HepG2 (cell line): ENCODE results near the gene PHIP. TPM values are rescaled to one million over a fixed set of nuclear protein-coding genes. Genes with fewer than 3 reads are reported as not detected.
A peak's percentile ranks its signal among the peaks of the same experiment; 100 is the strongest.

Source experiments
- BRD4 ChIP-seq: sonication (generic); formaldehyde crosslinking; IDR thresholded peaks from 2 replicates; pipeline ENCODE4 v1.4.0; 2020; ENCODE audit warnings: missing genetic modification reagents
- ETV6 ChIP-seq: sonication (generic); formaldehyde crosslinking; conservative IDR thresholded peaks from 2 replicates; pipeline ENCODE4 v1.4.0; 2020; ENCODE audit warnings: missing genetic modification reagents
- JUNB ChIP-seq: sonication (generic); formaldehyde crosslinking; IDR thresholded peaks from 2 replicates; pipeline ENCODE4 v1.8.0; 2022; ENCODE audit warnings: missing genetic modification reagents, mild to moderate bottlenecking, borderline replicate concordance
- ZFP36L1 ChIP-seq: sonication (generic); formaldehyde crosslinking; IDR thresholded peaks from 2 replicates; pipeline ENCODE4 v1.8.0; 2022; ENCODE audit warnings: mild to moderate bottlenecking, missing genetic modification reagents, moderate library complexity
- ZIK1 ChIP-seq: sonication (generic); formaldehyde crosslinking; IDR thresholded peaks from 2 replicates; pipeline ENCODE4 v1.5.0; 2020; ENCODE audit warnings: mild to moderate bottlenecking, low read depth, missing genetic modification reagents, borderline replicate concordance
- ZNF274 ChIP-seq: sonication (generic); formaldehyde crosslinking; IDR thresholded peaks from 2 replicates; pipeline ENCODE4 v1.5.1; 2020; ENCODE audit warnings: mild to moderate bottlenecking, missing genetic modification reagents
- ZNF329 ChIP-seq: sonication (generic); formaldehyde crosslinking; IDR thresholded peaks from 2 replicates; pipeline ENCODE4 v1.9.0; 2021; ENCODE audit warnings: low read depth, mild to moderate bottlenecking, missing genetic modification reagents
- ZNF34 ChIP-seq: sonication (generic); formaldehyde crosslinking; IDR thresholded peaks from 2 replicates; pipeline ENCODE4 v1.4.0; 2020; ENCODE audit warnings: mild to moderate bottlenecking, missing genetic modification reagents, borderline replicate concordance
- ZNF678 ChIP-seq: sonication (generic); formaldehyde crosslinking; IDR thresholded peaks from 2 replicates; pipeline ENCODE4 v1.4.0; 2020; ENCODE audit warnings: mild to moderate bottlenecking, missing genetic modification reagents
- ZNF713 ChIP-seq: sonication (generic); formaldehyde crosslinking; IDR thresholded peaks from 2 replicates; pipeline ENCODE4 v1.4.0; 2020; ENCODE audit warnings: mild to moderate bottlenecking, missing genetic modification reagents
- polyA plus RNA-seq, 8 experiments: library from polyadenylated mRNA; depleted of rRNA in 3 of 8; stranded (reverse) in 7 of 8; unstranded in 1 of 8; fragments of >200 nt; fragmentation: Illumina TruSeq in 4 of 8; extraction: Trizol in 4 of 8; gene quantifications; 2 replicates each; pipeline versions ENCODE4 v1.2.1 to v1.2.3, GENCODE V29; 2011 to 2016; ENCODE audit warnings: low read depth in 4 of 8, missing spikeins in 1 of 8, mixed read lengths in 1 of 8; ENCODE audit not compliant: insufficient read depth in 1 of 8
- total RNA-seq, 5 experiments: library from RNA; depleted of rRNA; stranded (reverse); fragments of >200 nt; fragmentation: Illumina TruSeq; extraction: Trizol; gene quantifications; 2 replicates each; pipeline ENCODE4 v1.2.3, GENCODE V29; 2016; ENCODE audit warnings: low read depth in 1 of 5
- TF ChIP-seq, protein P1 (sequence below), 2 experiments: sonication (generic) in 1 of 2; formaldehyde crosslinking in 1 of 2; IDR thresholded peaks; 2 replicates each; pipeline versions ENCODE4 v1.4.0 to v1.6.1; 2016 to 2020; ENCODE audit warnings: borderline replicate concordance in 1 of 2, low read depth in 1 of 2, mild to moderate bottlenecking in 1 of 2, missing genetic modification reagents in 1 of 2
- TF ChIP-seq, protein P2 (sequence below): sonication (generic); formaldehyde crosslinking; IDR thresholded peaks from 2 replicates; pipeline ENCODE4 v1.5.0; 2020; ENCODE audit warnings: mild to moderate bottlenecking, missing genetic modification reagents, moderate library complexity
- TF ChIP-seq, protein P3 (sequence below): sonication (generic); formaldehyde crosslinking; IDR thresholded peaks from 2 replicates; pipeline ENCODE4 v1.5.0; 2020; ENCODE audit warnings: mild to moderate bottlenecking, missing genetic modification reagents
- TF ChIP-seq, protein P4 (sequence below): sonication (generic); formaldehyde crosslinking; IDR thresholded peaks from 2 replicates; pipeline ENCODE4 v1.5.1; 2020; ENCODE audit warnings: mild to moderate bottlenecking, missing genetic modification reagents
- TF ChIP-seq, protein P5 (sequence below): sonication (generic); formaldehyde crosslinking; IDR thresholded peaks from 2 replicates; pipeline ENCODE4 v1.5.0; 2020; ENCODE audit warnings: missing genetic modification reagents, mild to moderate bottlenecking, borderline replicate concordance

PHIP gene
- total and polyA plus RNA-seq, 2 of the 13 experiments (the other 11 are each of a cell fraction or from before 2014, with no cell fraction given): 6.5 to 23.5 TPM

GRCh38 chr6:79076782-79077641 is 1.0 kb downstream of the PHIP start (continued):
- TF ChIP-seq, protein P1, sequence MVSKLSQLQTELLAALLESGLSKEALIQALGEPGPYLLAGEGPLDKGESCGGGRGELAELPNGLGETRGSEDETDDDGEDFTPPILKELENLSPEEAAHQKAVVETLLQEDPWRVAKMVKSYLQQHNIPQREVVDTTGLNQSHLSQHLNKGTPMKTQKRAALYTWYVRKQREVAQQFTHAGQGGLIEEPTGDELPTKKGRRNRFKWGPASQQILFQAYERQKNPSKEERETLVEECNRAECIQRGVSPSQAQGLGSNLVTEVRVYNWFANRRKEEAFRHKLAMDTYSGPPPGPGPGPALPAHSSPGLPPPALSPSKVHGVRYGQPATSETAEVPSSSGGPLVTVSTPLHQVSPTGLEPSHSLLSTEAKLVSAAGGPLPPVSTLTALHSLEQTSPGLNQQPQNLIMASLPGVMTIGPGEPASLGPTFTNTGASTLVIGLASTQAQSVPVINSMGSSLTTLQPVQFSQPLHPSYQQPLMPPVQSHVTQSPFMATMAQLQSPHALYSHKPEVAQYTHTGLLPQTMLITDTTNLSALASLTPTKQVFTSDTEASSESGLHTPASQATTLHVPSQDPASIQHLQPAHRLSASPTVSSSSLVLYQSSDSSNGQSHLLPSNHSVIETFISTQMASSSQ (IDR thresholded peaks at IDR 0.05; ENCODE audit: low read depth): no peak
- TF ChIP-seq, protein P1 (CRISPR knock-in tag; IDR thresholded peaks at IDR 0.05; ENCODE audit: borderline replicate concordance): no peak
- TF ChIP-seq, protein P2, sequence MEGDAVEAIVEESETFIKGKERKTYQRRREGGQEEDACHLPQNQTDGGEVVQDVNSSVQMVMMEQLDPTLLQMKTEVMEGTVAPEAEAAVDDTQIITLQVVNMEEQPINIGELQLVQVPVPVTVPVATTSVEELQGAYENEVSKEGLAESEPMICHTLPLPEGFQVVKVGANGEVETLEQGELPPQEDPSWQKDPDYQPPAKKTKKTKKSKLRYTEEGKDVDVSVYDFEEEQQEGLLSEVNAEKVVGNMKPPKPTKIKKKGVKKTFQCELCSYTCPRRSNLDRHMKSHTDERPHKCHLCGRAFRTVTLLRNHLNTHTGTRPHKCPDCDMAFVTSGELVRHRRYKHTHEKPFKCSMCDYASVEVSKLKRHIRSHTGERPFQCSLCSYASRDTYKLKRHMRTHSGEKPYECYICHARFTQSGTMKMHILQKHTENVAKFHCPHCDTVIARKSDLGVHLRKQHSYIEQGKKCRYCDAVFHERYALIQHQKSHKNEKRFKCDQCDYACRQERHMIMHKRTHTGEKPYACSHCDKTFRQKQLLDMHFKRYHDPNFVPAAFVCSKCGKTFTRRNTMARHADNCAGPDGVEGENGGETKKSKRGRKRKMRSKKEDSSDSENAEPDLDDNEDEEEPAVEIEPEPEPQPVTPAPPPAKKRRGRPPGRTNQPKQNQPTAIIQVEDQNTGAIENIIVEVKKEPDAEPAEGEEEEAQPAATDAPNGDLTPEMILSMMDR (CRISPR knock-in tag): no peak
- TF ChIP-seq ZNF34 (no peak), ZNF274 (CRISPR knock-in tag) (no peak), BRD4 (CRISPR knock-in tag) (0 out of 2 replicates have a peak, but pooled peaks have one; percentile 22), ZNF678 (CRISPR knock-in tag) (no peak), ZIK1 (no peak), JUNB (CRISPR knock-in tag) (no peak), ZNF329 (CRISPR knock-in tag) (no peak), ZNF713 (CRISPR knock-in tag) (no peak), ZFP36L1 (CRISPR knock-in tag) (no peak), ETV6 (CRISPR knock-in tag) (no peak)
- TF ChIP-seq, protein P3, sequence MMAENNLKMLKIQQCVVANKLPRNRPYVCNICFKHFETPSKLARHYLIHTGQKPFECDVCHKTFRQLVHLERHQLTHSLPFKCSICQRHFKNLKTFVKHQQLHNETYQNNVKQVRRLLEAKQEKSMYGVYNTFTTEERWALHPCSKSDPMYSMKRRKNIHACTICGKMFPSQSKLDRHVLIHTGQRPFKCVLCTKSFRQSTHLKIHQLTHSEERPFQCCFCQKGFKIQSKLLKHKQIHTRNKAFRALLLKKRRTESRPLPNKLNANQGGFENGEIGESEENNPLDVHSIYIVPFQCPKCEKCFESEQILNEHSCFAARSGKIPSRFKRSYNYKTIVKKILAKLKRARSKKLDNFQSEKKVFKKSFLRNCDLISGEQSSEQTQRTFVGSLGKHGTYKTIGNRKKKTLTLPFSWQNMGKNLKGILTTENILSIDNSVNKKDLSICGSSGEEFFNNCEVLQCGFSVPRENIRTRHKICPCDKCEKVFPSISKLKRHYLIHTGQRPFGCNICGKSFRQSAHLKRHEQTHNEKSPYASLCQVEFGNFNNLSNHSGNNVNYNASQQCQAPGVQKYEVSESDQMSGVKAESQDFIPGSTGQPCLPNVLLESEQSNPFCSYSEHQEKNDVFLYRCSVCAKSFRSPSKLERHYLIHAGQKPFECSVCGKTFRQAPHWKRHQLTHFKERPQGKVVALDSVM: no peak
- TF ChIP-seq, protein P4, sequence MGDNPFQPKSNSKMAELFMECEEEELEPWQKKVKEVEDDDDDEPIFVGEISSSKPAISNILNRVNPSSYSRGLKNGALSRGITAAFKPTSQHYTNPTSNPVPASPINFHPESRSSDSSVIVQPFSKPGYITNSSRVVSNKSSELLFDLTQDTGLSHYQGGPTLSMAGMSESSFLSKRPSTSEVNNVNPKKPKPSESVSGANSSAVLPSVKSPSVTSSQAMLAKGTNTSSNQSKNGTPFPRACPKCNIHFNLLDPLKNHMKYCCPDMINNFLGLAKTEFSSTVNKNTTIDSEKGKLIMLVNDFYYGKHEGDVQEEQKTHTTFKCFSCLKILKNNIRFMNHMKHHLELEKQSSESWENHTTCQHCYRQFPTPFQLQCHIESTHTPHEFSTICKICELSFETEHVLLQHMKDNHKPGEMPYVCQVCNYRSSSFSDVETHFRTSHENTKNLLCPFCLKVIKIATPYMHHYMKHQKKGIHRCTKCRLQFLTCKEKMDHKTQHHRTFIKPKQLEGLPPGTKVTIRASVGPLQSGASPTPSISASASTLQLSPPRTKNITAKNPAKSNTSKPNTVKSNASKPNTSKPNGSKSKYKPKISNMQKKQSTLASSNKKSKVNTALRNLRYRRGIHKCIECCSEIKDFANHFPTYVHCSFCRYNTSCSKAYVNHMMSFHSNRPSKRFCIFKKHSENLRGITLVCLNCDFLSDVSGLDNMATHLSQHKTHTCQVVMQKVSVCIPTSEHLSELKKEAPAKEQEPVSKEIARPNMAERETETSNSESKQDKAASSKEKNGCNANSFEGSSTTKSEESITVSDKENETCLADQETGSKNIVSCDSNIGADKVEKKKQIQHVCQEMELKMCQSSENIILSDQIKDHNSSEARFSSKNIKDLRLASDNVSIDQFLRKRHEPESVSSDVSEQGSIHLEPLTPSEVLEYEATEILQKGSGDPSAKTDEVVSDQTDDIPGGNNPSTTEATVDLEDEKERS: no peak
- TF ChIP-seq, protein P5, sequence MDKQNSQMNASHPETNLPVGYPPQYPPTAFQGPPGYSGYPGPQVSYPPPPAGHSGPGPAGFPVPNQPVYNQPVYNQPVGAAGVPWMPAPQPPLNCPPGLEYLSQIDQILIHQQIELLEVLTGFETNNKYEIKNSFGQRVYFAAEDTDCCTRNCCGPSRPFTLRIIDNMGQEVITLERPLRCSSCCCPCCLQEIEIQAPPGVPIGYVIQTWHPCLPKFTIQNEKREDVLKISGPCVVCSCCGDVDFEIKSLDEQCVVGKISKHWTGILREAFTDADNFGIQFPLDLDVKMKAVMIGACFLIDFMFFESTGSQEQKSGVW (CRISPR knock-in tag): no peak
